Astrocyte (in vitro differentiated cells and primary cell): ENCODE measurements around the gene CMTM4.

Source experiments
- CTCF ChIP-seq: IDR thresholded peaks from 2 replicates; pipeline ENCODE4 v1.5.1; 2011; ENCODE audit warnings: low read depth, mild to moderate bottlenecking, inconsistent platforms, low read length, moderate library complexity; ENCODE audit not compliant: insufficient read depth
- EZH2 ChIP-seq: IDR thresholded peaks from 2 replicates; pipeline ENCODE4 v1.6.1; 2012; ENCODE audit warnings: mild to moderate bottlenecking, low read length, inconsistent platforms; ENCODE audit not compliant: insufficient read depth

DNA sequence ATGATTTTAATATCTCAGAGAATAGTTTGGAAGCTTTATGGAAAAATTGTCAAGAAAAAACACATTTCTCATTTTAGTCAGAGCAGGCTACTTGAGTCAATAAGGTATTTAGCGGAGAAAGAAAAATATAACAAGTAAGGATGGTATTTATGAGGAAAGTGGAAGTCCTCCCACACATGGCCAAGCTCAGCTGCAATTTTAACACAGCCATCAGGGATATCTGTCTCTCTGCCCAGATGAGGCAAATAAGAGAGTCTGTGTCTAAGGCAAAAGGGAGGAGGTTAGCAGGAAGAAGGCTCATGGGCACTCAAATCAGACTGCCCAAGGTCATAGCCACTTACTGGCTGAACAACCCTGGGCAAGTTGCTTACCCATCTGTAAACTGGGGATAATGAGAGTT, 122.5 kb downstream of the CMTM4 start:
- TF ChIP-seq CTCF: no peak
- TF ChIP-seq EZH2: no peak
